GM23338 (cell line): ENCODE data around the gene VPS4A. TPM values are rescaled to one million over a fixed set of nuclear protein-coding genes. Genes with fewer than 3 reads are reported as not detected.

Experiments
- ATAC-seq: fragments of 200-7000 bp; cut with Tn5 transposase; 3 replicates; pipeline ENCODE4 v1.9.1; 2020
- DNase-seq: peaks from one replicate; pipeline ENCODE4 v3.0.0-alpha.2; 2015; ENCODE audit warnings: low spot score
- H2AFZ ChIP-seq: fragments of 200-600 bp; sonication (generic); 2 replicates; pipeline ENCODE4 v1.8.0; 2016; ENCODE audit warnings: antibody characterized with exemption, mild to moderate bottlenecking, moderate library complexity
- H3F3A ChIP-seq: fragments of 200-600 bp; sonication (generic); replicated peaks from 2 replicates; pipeline ENCODE4 v1.8.0; 2017; ENCODE audit warnings: antibody characterized with exemption, mixed run types, low read depth
- H3K27ac ChIP-seq: fragments of 200-600 bp; sonication (generic); 2 replicates; pipeline ENCODE4 v1.6.1; 2016; ENCODE audit warnings: low read depth
- H3K27me3 ChIP-seq: fragments of 200-600 bp; sonication (generic); 2 replicates; pipeline ENCODE4 v1.8.0; 2016; ENCODE audit warnings: mild to moderate bottlenecking, mixed run types, moderate library complexity; ENCODE audit not compliant: insufficient read depth
- H3K36me3 ChIP-seq: fragments of 200-600 bp; sonication (generic); 2 replicates; pipeline ENCODE4 v1.8.0; 2016; ENCODE audit warnings: mild to moderate bottlenecking; ENCODE audit not compliant: insufficient read depth
- H3K4me1 ChIP-seq: fragments of 200-600 bp; sonication (generic); 2 replicates; pipeline ENCODE4 v1.8.0; 2016; ENCODE audit warnings: mild to moderate bottlenecking, moderate library complexity; ENCODE audit not compliant: insufficient read depth
- H3K4me2 ChIP-seq: fragments of 200-600 bp; sonication (generic); 2 replicates; pipeline ENCODE4 v1.7.1; 2017; ENCODE audit warnings: mixed run types
- H3K4me3 ChIP-seq: fragments of 200-600 bp; sonication (generic); 2 replicates; pipeline ENCODE4 v1.6.1; 2016; ENCODE audit warnings: mixed run types
- H3K79me2 ChIP-seq: fragments of 200-600 bp; sonication (generic); replicated peaks from 2 replicates; pipeline ENCODE4 v1.8.0; 2017; ENCODE audit warnings: mild to moderate bottlenecking; ENCODE audit not compliant: insufficient read depth
- H3K9me2 ChIP-seq: fragments of 200-600 bp; sonication (generic); 2 replicates; pipeline ENCODE4 v1.8.0; 2017; ENCODE audit not compliant: insufficient read depth
- H4K20me1 ChIP-seq: fragments of 200-600 bp; sonication (generic); replicated peaks from 2 replicates; pipeline ENCODE4 v1.8.0; 2017; ENCODE audit warnings: mild to moderate bottlenecking; ENCODE audit not compliant: insufficient read depth
- H3K27ac Mint-ChIP-seq: 2 replicates; pipeline ENCODE4 v1.8.0; 2020; ENCODE audit warnings: inconsistent platforms, mild to moderate bottlenecking, moderate library complexity, mixed read lengths
- H3K27me3 Mint-ChIP-seq: 3 replicates; pipeline ENCODE4 v1.8.0; 2022; ENCODE audit warnings: low read depth, mild to moderate bottlenecking, moderate library complexity, mixed read lengths, inconsistent platforms; ENCODE audit not compliant: insufficient read depth, poor library complexity
- H3K36me3 Mint-ChIP-seq: 3 replicates; pipeline ENCODE4 v1.8.0; 2021; ENCODE audit warnings: low read depth, mild to moderate bottlenecking, inconsistent platforms, moderate library complexity, mixed read lengths
- H3K4me1 Mint-ChIP-seq: 3 replicates; pipeline ENCODE4 v1.8.0; 2020; ENCODE audit warnings: mild to moderate bottlenecking, inconsistent platforms, mixed read lengths
- H3K4me3 Mint-ChIP-seq: 3 replicates; pipeline ENCODE4 v1.8.0; 2021; ENCODE audit warnings: moderate library complexity, mild to moderate bottlenecking, inconsistent platforms, mixed read lengths
- H3K9me3 Mint-ChIP-seq: 3 replicates; pipeline ENCODE4 v1.8.0; 2020; ENCODE audit warnings: moderate library complexity, mild to moderate bottlenecking, inconsistent platforms, mixed read lengths
- CREB1 ChIP-seq: fragments of 250-450 bp; sonication (Bioruptor Pico); IDR thresholded peaks from 2 replicates; pipeline ENCODE4 v1.5.0; 2020; ENCODE audit warnings: low read depth, mild to moderate bottlenecking, moderate library complexity
- CTCF ChIP-seq, 2 experiments: fragments of 200-600 bp in 1 of 2; sonication (generic) in 1 of 2; conservative IDR thresholded peaks; 2 replicates each; pipeline versions ENCODE4 v1.5.1 to v1.6.1; 2016 to 2017; ENCODE audit warnings: antibody characterized with exemption in 2 of 2, low read depth in 2 of 2, mild to moderate bottlenecking in 2 of 2, moderate library complexity in 1 of 2
- EZH2 ChIP-seq: fragments of 200-600 bp; sonication (generic); IDR thresholded peaks from one replicate; pipeline ENCODE4 v1.8.0; 2017; ENCODE audit warnings: antibody characterized with exemption, mild to moderate bottlenecking, low read depth; ENCODE audit not compliant: unreplicated experiment
- NANOG ChIP-seq: IDR thresholded peaks from 2 replicates; pipeline ENCODE4 v1.6.1; 2016; ENCODE audit warnings: antibody characterized with exemption, borderline replicate concordance
- POLR2AphosphoS5 ChIP-seq: IDR thresholded peaks from 2 replicates; pipeline ENCODE4 v1.6.1; 2016; ENCODE audit warnings: antibody characterized with exemption, low read depth
- REST ChIP-seq: IDR thresholded peaks from one replicate; pipeline ENCODE4 v1.6.1; 2018; ENCODE audit warnings: antibody characterized with exemption; ENCODE audit not compliant: unreplicated experiment
- STAT1 ChIP-seq: IDR thresholded peaks from one replicate; pipeline ENCODE4 v1.6.1; 2016; ENCODE audit warnings: antibody characterized with exemption; ENCODE audit not compliant: unreplicated experiment
- ZNF462 ChIP-seq: fragments of 250-450 bp; sonication (Bioruptor Pico); IDR thresholded peaks from 2 replicates; pipeline ENCODE4 v1.5.0; 2020; ENCODE audit warnings: mild to moderate bottlenecking, moderate library complexity
- polyA plus RNA-seq: library from polyadenylated mRNA; unstranded; fragments of >200 nt; fragmentation: Nextera tagmentation; extraction: Ambion mirVana; gene quantifications from 2 replicates; pipeline ENCODE4 v1.2.1, GENCODE V29; 2016
- total RNA-seq: library from RNA; depleted of rRNA; stranded (reverse); fragments of >200 nt; shearing (Covaris generic); gene quantifications from 2 replicates; pipeline ENCODE4 v1.2.3, GENCODE V29; 2014

The VPS4A gene
- total and polyA plus RNA-seq, 2 experiments from 2014 or later: 29.1 to 32.7 TPM

GRCh38 chr16:69285240-69285639 is 25.9 kb upstream of the VPS4A start (continued):
- TF ChIP-seq ZNF462 (CRISPR knock-in tag) (no peak), EZH2 (no peak), STAT1 (no peak), CREB1 (CRISPR knock-in tag) (no peak), CTCF (conservative IDR thresholded peaks at IDR 0.05; ENCODE audit: low read depth in 2 of 2) (no peak)

- TF ChIP-seq POLR2AphosphoS5: no peak
- no peak for TF ChIP-seq STAT1
- no peak for TF ChIP-seq REST
- TF ChIP-seq NANOG: no peak
- TF ChIP-seq CTCF (conservative IDR thresholded peaks at IDR 0.05; ENCODE audit: low read depth in 2 of 2): peak; percentile 51 to 70; a peak in 3 of 4 replicates
- H3K4me2 ChIP-seq: no peak overlapping the region
- no peak overlapping the region for H2AFZ ChIP-seq
- DNase-seq (peak; percentile 76), ATAC-seq (no peak)
- no peaks in the 10 kb centered on the region for H3K79me2 ChIP-seq
- Mint-ChIP-seq H3K36me3 (no peaks in the 10 kb centered on the region), H3K27me3 (peaks cover 2% of the 10 kb centered on the region), H3K4me3 (no peak overlapping the region), H3K9me3 (no peaks in the 10 kb centered on the region), H3K4me1 (no peaks in the 10 kb centered on the region), H3K27ac (no peak overlapping the region)
- H3K27me3 ChIP-seq: no peaks in the 10 kb centered on the region
- H3K27ac ChIP-seq: 0 out of 2 replicates have a peak overlapping the region, but pooled peaks have one; percentile 78
- H3K4me1 ChIP-seq: no peaks in the 10 kb centered on the region
- no peaks in the 10 kb centered on the region for H3K36me3 ChIP-seq
- H3K9me2 ChIP-seq: no peaks in the 10 kb centered on the region
- H3K4me3 ChIP-seq: no peak overlapping the region
- H3F3A ChIP-seq: 0 out of 2 replicates have a peak, but pooled peaks cover 8% of the 10 kb centered on the region
- peaks cover 6% of the 10 kb centered on the region; the same call in 1 of the 2 replicates for H4K20me1 ChIP-seq
Measured at GRCh38 chr16:69286941-69287713, 24.0 kb upstream of the VPS4A start.
